Skeletal muscle tissue (tissue), 4 donors: ENCODE results near the gene ITGA11. TPM values are rescaled to one million over a fixed set of nuclear protein-coding genes. Genes with fewer than 3 reads are reported as not detected.
"Not testable (repeated sequence)": the region's sequence is repeated elsewhere in the genome, so short reads cannot be mapped to it uniquely, and the experiment has no call there.

Experiments
- H3K27ac ChIP-seq: one replicate; pipeline ENCODE4 v1.7.0; 2013; ENCODE audit warnings: mild to moderate bottlenecking, low read depth, low read length, inconsistent platforms
- H3K27me3 ChIP-seq, 3 donors: one replicate each; pipeline ENCODE4 v1.7.0; 2013; ENCODE audit warnings: low read length in 3 of 3; ENCODE audit not compliant: control insufficient read depth in 3 of 3, insufficient read depth in 3 of 3
- H3K36me3 ChIP-seq, 3 donors: one replicate each; pipeline ENCODE4 v1.7.0; 2013; ENCODE audit warnings: low read length in 3 of 3; ENCODE audit not compliant: control insufficient read depth in 3 of 3, insufficient read depth in 3 of 3
- H3K4me1 ChIP-seq, 3 donors: one replicate each; pipeline ENCODE4 v1.7.0; 2013; ENCODE audit warnings: low read length in 3 of 3, mild to moderate bottlenecking in 3 of 3; ENCODE audit not compliant: control insufficient read depth in 3 of 3, insufficient read depth in 3 of 3
- H3K4me3 ChIP-seq, 3 donors: one replicate each; pipeline ENCODE4 v1.7.0; 2013; ENCODE audit warnings: low read length in 3 of 3
- H3K9ac ChIP-seq, 3 donors: one replicate each; pipeline ENCODE4 v1.7.0; 2013; ENCODE audit warnings: low read length in 3 of 3, mild to moderate bottlenecking in 3 of 3, moderate library complexity in 2 of 3, low read depth in 1 of 3
- H3K9me3 ChIP-seq, 3 donors: one replicate each; pipeline ENCODE4 v1.7.0; 2013; ENCODE audit warnings: low read length in 3 of 3; ENCODE audit not compliant: control insufficient read depth in 3 of 3
- total RNA-seq: library from RNA; depleted of rRNA; stranded (reverse); fragments of >200 nt; gene quantifications from one replicate; pipeline ENCODE4 v1.2.3, GENCODE V29; 2014
- donor health status: Osteomylitis.

The ITGA11 gene
- total RNA-seq, 1 donor from 2014 or later: 5.7 TPM

DNA sequence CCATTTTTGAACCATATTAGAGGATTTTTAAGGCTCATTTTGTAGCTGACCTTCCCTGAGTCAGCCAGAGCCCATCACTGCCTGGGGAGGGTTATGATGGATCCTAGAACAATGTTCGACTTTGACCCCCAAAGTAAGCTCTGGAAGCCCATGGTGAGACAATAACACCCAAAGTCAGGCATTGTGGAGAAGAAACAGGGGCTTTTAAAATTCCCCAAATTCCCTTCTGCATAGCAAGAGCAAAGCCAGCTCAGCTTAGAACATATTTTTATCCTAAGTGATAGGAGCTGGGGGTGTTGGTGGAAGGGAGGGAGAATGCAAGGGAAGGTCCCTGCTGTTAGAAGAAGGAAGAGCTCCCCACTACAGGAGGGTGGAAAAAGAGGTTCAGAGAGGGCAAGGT is 4.0 kb downstream of the ITGA11 start:
- Histone ChIP-seq H3K9ac (no peak overlapping the region), H3K4me3 (no peak overlapping the region), H3K4me1 (peaks cover 12 to 15% (median 14%) of the 10 kb centered on the region in 3 donors), H3K9me3 (no peaks in the 10 kb centered on the region), H3K27ac (no peak overlapping the region), H3K36me3 (no peaks in the 10 kb centered on the region), H3K27me3 (peaks cover 16 to 25% (median 16%) of the 10 kb centered on the region in 3 donors)

DNA sequence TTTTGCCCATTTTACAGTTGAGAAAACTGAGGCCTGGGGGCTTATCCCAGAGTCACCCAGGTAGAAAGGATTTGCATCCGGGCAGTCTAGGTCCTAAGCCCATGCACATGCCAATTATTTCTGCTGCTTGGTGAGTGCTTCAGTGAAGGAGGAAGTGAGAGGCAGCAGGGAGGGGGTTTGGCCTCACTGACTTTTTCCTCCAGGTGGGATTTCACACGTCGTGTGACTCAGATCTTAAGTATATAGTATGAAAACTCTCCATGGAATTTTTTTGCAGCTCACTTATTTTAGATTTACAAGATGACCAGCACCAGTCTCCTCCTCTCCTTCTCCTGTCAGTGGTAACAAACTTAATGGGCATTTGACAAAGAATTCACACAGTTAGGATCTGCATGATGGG is 4.6 kb downstream of the ITGA11 start:
- H3K27ac ChIP-seq: no peak overlapping the region
- peaks cover 9 to 12% (median 10%) of the 10 kb centered on the region in 3 donors for H3K4me1 ChIP-seq
- H3K9ac ChIP-seq: no peak overlapping the region
- H3K27me3 ChIP-seq: peaks cover 10 to 19% (median 10%) of the 10 kb centered on the region in 3 donors
- H3K36me3 ChIP-seq: no peaks in the 10 kb centered on the region
- H3K4me3 ChIP-seq: no peak overlapping the region
- H3K9me3 ChIP-seq: no peaks in the 10 kb centered on the region

DNA sequence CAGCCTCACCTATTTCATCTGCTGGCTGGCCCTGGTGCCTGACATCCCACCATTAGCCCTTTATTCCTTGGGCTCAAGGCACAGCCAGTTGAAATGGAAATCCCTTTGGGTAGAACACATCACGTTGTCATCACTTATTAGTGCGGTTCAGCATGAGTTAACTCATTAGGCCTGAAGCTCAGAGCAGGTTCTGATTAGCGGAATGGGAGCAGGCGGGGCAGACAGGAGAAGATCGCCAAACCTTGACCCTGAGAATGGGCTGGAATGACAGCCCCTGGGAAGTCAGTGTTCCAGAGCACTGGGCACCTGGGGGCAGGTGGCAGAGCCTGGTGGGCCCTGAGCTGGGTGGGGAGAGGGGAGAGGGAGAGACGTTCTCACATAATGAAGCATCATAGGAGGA is 5.8 kb downstream of the ITGA11 start:
- Histone ChIP-seq H3K36me3 (no peaks in the 10 kb centered on the region), H3K4me3 (no peak overlapping the region), H3K4me1 (peaks cover 0 to 2% (median under 1%) of the 10 kb centered on the region in 3 donors), H3K27ac (no peak overlapping the region), H3K9me3 (no peaks in the 10 kb centered on the region), H3K27me3 (peaks cover 4 to 10% (median 5%) of the 10 kb centered on the region in 3 donors), H3K9ac (no peak overlapping the region)

DNA sequence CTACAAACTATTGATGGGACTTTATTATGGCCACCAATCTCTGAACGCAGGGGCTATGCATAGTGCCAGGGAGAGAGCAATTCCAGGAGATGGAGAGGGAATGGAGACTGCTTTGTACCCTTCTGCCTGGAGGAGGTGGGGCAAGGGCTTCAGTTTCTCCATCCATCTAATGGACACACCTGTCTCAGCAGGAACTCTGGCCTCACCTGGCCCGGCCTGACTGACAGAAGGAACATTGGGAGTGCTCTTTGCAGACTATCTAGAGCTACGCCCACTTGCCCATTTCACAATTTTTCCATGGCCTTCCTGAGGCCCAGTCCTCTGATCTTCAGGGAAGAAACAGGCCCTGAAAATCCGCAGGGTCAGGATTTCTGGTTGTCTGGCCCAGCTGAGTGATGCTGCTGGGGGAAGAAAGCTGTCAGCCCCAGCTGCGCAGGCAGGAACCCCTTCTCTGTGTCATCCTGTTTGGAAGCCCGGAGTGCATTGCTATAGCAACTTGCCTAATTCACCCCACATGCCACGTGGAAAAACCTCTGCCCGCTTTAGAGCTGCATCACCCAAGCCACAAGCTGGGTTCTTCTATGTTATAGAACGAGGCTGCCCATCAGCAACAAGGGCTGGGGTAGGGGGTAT is 6.4 kb downstream of the ITGA11 start:
- no peak overlapping the region for H3K4me3 ChIP-seq
- no peaks in the 10 kb centered on the region for H3K36me3 ChIP-seq
- H3K9me3 ChIP-seq: no peaks in the 10 kb centered on the region
- no peak overlapping the region for H3K9ac ChIP-seq
- peaks cover 3 to 6% (median 4%) of the 10 kb centered on the region in 3 donors for H3K27me3 ChIP-seq
- peaks cover 0 to 2% (median 0%) of the 10 kb centered on the region in 3 donors for H3K4me1 ChIP-seq
- H3K27ac ChIP-seq: no peak overlapping the region

GRCh38 chr15:68424754-68425390 is 7.1 kb downstream of the ITGA11 start:
- H3K36me3 ChIP-seq: no peaks in the 10 kb centered on the region
- H3K9me3 ChIP-seq: no peaks in the 10 kb centered on the region
- peaks cover 0 to 3% (median 0%) of the 10 kb centered on the region in 3 donors for H3K27me3 ChIP-seq
- peaks cover 0 to 5% (median 0%) of the 10 kb centered on the region in 3 donors for H3K4me1 ChIP-seq
- H3K4me3 ChIP-seq: no peak overlapping the region
- no peak overlapping the region for H3K27ac ChIP-seq
- no peak overlapping the region for H3K9ac ChIP-seq

DNA sequence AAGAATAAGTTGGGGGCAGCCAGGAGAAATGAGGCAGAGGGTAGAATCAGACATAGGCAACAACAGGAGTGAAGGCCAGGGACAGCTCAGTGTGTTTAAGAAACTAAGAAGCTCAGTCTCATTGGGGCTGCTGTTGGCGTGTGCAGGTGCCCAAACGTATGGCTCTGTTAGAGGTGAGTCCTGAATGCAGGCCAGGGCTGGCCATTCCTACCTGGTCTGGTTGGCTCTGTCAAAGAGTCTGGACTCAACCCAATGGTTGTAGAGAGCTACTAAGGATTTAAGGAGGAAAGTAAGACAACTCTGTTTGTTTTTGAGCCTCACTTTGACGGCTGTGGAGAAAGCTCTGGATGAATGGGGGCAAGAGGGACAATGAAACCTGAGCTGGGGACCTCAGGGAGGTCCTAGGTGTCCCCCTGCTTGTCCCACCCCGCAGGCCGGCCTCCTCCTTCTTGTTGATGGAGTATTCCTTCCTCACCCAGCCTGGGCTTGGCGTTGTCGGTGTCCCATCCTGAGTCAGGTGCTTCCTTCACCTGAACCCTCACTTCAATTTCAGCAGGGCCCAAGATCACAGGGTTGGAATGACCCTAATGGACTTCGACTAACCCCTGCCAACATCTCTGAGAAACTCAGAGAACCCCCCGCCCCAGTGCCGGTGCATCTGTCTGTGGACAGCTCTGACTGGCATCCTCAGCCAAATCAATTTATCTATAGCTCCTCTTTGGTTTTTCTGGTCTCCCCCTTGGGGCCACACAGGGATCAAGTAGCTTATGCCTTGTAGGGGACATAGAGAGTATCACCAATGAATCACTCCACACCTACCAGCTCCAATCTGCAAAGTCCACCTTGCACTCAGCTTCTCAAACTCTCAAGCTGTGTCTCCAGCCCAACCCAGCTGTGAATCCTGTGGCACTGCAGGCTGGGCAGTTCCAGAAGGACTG is 8.3 kb downstream of the ITGA11 start:
- H3K27me3 ChIP-seq: peaks cover 0 to 3% (median 0%) of the 10 kb centered on the region in 3 donors
- no peak overlapping the region for H3K9ac ChIP-seq
- no peak overlapping the region for H3K4me3 ChIP-seq
- peaks cover 2 to 7% (median 6%) of the 10 kb centered on the region in 3 donors for H3K4me1 ChIP-seq
- no peak overlapping the region for H3K27ac ChIP-seq
- no peaks in the 10 kb centered on the region for H3K36me3 ChIP-seq
- no peaks in the 10 kb centered on the region for H3K9me3 ChIP-seq

DNA sequence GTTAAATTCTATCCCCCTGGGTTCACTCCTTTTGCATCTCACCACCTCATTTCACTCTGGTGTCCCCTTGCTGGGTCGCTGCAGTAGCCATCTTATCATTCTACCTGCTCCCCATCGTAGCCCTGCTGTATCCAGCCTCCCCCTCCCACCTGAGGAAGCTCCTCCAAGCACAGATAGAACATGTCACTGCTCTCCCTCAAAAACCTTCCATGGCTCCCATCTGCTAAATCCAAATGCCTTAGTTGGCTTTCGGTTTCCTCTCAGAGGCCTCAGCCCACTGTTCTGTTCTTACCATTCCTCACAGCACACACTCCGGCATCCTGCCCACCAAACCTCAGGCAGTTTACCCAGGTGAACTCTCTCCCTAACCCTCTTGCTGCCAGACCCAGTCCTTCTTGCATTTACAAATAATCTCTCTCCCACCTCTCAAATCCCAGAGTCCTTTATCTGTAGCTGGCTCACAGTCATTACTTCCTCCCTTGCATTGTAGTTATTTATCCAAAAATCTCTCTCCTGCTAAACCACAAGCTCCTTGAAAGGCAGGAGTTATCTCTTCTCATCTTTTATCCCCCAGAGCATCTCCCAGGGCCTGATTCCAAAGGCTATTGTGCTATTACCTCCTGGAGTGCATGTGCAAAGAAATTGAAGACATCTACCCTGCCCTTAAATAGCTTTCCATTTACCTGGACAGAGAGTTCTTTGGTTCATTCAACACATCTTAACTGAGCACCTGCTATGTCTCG is 9.4 kb downstream of the ITGA11 start:
- not testable (repeated sequence) for H3K27ac ChIP-seq, H3K9me3 ChIP-seq, H3K27me3 ChIP-seq, H3K4me3 ChIP-seq, H3K36me3 ChIP-seq, H3K9ac ChIP-seq
- peaks cover 4 to 10% (median 8%) of the 10 kb centered on the region in 3 donors for H3K4me1 ChIP-seq

GRCh38 chr15:68421798-68422402 is 10.1 kb downstream of the ITGA11 start:
- Histone ChIP-seq H3K4me1 (peaks cover 4 to 10% (median 8%) of the 10 kb centered on the region in 3 donors), H3K9ac (no peak overlapping the region), H3K27ac (no peak overlapping the region), H3K27me3 (peaks cover 0 to 3% (median 0%) of the 10 kb centered on the region in 3 donors), H3K9me3 (no peaks in the 10 kb centered on the region), H3K4me3 (no peak overlapping the region), H3K36me3 (no peaks in the 10 kb centered on the region)

GRCh38 chr15:68421115-68421551 is 10.8 kb downstream of the ITGA11 start:
- Histone ChIP-seq H3K4me1 (peaks cover 4 to 10% (median 8%) of the 10 kb centered on the region in 3 donors), H3K27ac (no peak overlapping the region), H3K9ac (no peak overlapping the region), H3K4me3 (no peak overlapping the region), H3K36me3 (no peaks in the 10 kb centered on the region), H3K27me3 (peaks cover 0 to 3% (median 0%) of the 10 kb centered on the region in 3 donors), H3K9me3 (no peaks in the 10 kb centered on the region)
